GM12878 (cell line): ENCODE measurements around the gene FANCC. TPM values are rescaled to one million over a fixed set of nuclear protein-coding genes. Genes with fewer than 3 reads are reported as not detected.

ENCODE experiments used
- ATAC-seq: fragments of 200-7000 bp; cut with Tn5 transposase; 3 replicates; pipeline ENCODE4 v1.9.1; 2020; ENCODE audit warnings: mild to moderate bottlenecking, moderate library complexity
- BruUV-seq: library from RNA; stranded (reverse); fragments of 400-500 nt; replicated peaks from 2 replicates; lab custom pipeline; 2021; lab: Mats Ljungman, UMichigan
- CTCF ChIA-PET: fragments of 300-600 bp; sonication (Branson Sonifier 250); formaldehyde crosslinking; extraction: SDS; loops from one replicate; lab custom pipeline; 2021; ENCODE audit warnings: inconsistent platforms; lab: Yijun Ruan, JAX
- POLR2A ChIA-PET: fragments of 350-600 bp; formaldehyde crosslinking; extraction: SDS; loops from one replicate; lab custom pipeline; 2021; ENCODE audit warnings: inconsistent platforms; lab: Charles Lee
- RAD21 ChIA-PET: fragments of 300-600 bp; sonication (Branson Sonifier 250); formaldehyde crosslinking; loops from one replicate; lab custom pipeline; 2023; ENCODE audit warnings: antibody characterized with exemption; ENCODE audit not compliant: unreplicated experiment; lab: Charles Lee
- SMC1A ChIA-PET: fragments of 300-600 bp; sonication (Branson Sonifier 250); formaldehyde crosslinking; loops from one replicate; lab custom pipeline; 2023; ENCODE audit not compliant: unreplicated experiment, uncharacterized antibody; lab: Charles Lee
- DNase-seq: peaks from one replicate; pipeline ENCODE4 v3.0.0-alpha.2; 2011; ENCODE audit warnings: low read depth, low spot score
- FAIRE-seq: peaks from 3 replicates; lab custom pipeline; 2011; peaks lifted over from hg19 to GRCh38; lab: Jason Lieb, UNC
- H2AFZ ChIP-seq: 2 replicates; pipeline ENCODE4 v1.6.0; 2011; ENCODE audit warnings: low read depth, low read length, control low read depth; ENCODE audit not compliant: control insufficient read depth
- H3K27ac ChIP-seq: 2 replicates; pipeline ENCODE4 v1.5.1; 2011; ENCODE audit warnings: control low read depth; ENCODE audit not compliant: control insufficient read depth, insufficient read depth
- H3K27me3 ChIP-seq, 2 experiments: replicated peaks in 1 of 2; 2 replicates each; pipeline versions ENCODE4 v1.6.0 to v1.6.1; 2011; ENCODE audit warnings: low read length in 1 of 2; ENCODE audit not compliant: control insufficient read depth in 2 of 2, insufficient read depth in 2 of 2
- H3K36me3 ChIP-seq, 2 experiments: 2 replicates each; pipeline ENCODE4 v1.5.1; 2011; ENCODE audit warnings: low read length in 1 of 2; ENCODE audit not compliant: control insufficient read depth in 2 of 2, insufficient read depth in 2 of 2
- H3K4me1 ChIP-seq: 2 replicates; pipeline ENCODE4 v1.6.1; 2011; ENCODE audit warnings: mild to moderate bottlenecking, low read length, moderate library complexity, mixed read lengths; ENCODE audit not compliant: control insufficient read depth, insufficient read depth
- H3K4me2 ChIP-seq: 2 replicates; pipeline ENCODE4 v1.6.0; 2011; ENCODE audit warnings: control low read depth; ENCODE audit not compliant: control insufficient read depth, insufficient read depth
- H3K4me3 ChIP-seq: fragments of 200-600 bp; sonication (generic); 2 replicates; pipeline ENCODE4 v1.5.1; 2016
- H3K79me2 ChIP-seq: 2 replicates; pipeline ENCODE4 v1.6.0; 2011; ENCODE audit warnings: low read length; ENCODE audit not compliant: control insufficient read depth, insufficient read depth
- H3K9ac ChIP-seq: 2 replicates; pipeline ENCODE4 v1.8.0; 2011; ENCODE audit warnings: low read length, control low read depth, mixed read lengths; ENCODE audit not compliant: control insufficient read depth, insufficient read depth
- H3K9me3 ChIP-seq: replicated peaks from 3 replicates; pipeline ENCODE4 v1.5.1; 2011; ENCODE audit warnings: mild to moderate bottlenecking, low read length; ENCODE audit not compliant: control insufficient read depth, insufficient read depth
- H4K20me1 ChIP-seq: 2 replicates; pipeline ENCODE4 v1.6.0; 2011; ENCODE audit not compliant: control insufficient read depth, insufficient read depth
- CBX3 ChIP-seq: fragments of 200-600 bp; sonication (generic); IDR thresholded peaks from 2 replicates; pipeline ENCODE4 v1.6.1; 2016; ENCODE audit warnings: low read depth, borderline replicate concordance
- CHD4 ChIP-seq: fragments of 200-600 bp; sonication (generic); IDR thresholded peaks from 2 replicates; pipeline ENCODE4 v1.6.1; 2016; ENCODE audit warnings: mild to moderate bottlenecking
- FOXK2 ChIP-seq: fragments of 450-650 bp; IDR thresholded peaks from 2 replicates; pipeline ENCODE4 v1.6.1; 2017; ENCODE audit warnings: mild to moderate bottlenecking, moderate library complexity
- GATAD2B ChIP-seq: fragments of 450-650 bp; conservative IDR thresholded peaks from 2 replicates; pipeline ENCODE4 v1.6.1; 2017; ENCODE audit warnings: low read depth, mild to moderate bottlenecking, moderate library complexity
- LARP7 ChIP-seq: fragments of 450-650 bp; IDR thresholded peaks from 2 replicates; pipeline ENCODE4 v1.6.1; 2017; ENCODE audit warnings: mild to moderate bottlenecking
- NBN ChIP-seq: fragments of 450-650 bp; IDR thresholded peaks from 2 replicates; pipeline ENCODE4 v1.6.1; 2016
- NKRF ChIP-seq: fragments of 450-650 bp; conservative IDR thresholded peaks from 2 replicates; pipeline ENCODE4 v1.6.1; 2017; ENCODE audit warnings: mild to moderate bottlenecking, moderate library complexity
- POLR2AphosphoS5 ChIP-seq: IDR thresholded peaks from 2 replicates; pipeline ENCODE4 v1.6.1; 2011; ENCODE audit warnings: mild to moderate bottlenecking, low read length, inconsistent platforms
- POU2F2 ChIP-seq: IDR thresholded peaks from 3 replicates; pipeline ENCODE4 v1.6.1; 2011; ENCODE audit warnings: low read depth, mild to moderate bottlenecking, low read length, borderline replicate concordance
- SKIL ChIP-seq: fragments of 450-650 bp; IDR thresholded peaks from 2 replicates; pipeline ENCODE4 v1.6.1; 2017; ENCODE audit warnings: mild to moderate bottlenecking, low read depth, inconsistent platforms; ENCODE audit not compliant: poor library complexity, severe bottlenecking
- SP1 ChIP-seq: IDR thresholded peaks from one replicate; pipeline ENCODE4 v1.6.1; 2011; ENCODE audit warnings: low read depth, low read length
- SUZ12 ChIP-seq: fragments of 200-600 bp; sonication (generic); IDR thresholded peaks from one replicate; pipeline ENCODE4 v1.6.1; 2018; ENCODE audit warnings: antibody characterized with exemption, mild to moderate bottlenecking; ENCODE audit not compliant: unreplicated experiment
- TCF3 ChIP-seq: IDR thresholded peaks from 2 replicates; pipeline ENCODE4 v1.6.1; 2012; ENCODE audit warnings: low read depth, mild to moderate bottlenecking, low read length, borderline replicate concordance; ENCODE audit not compliant: insufficient read depth
- USF1 ChIP-seq: IDR thresholded peaks from 2 replicates; pipeline ENCODE4 v1.6.1; 2011; ENCODE audit warnings: borderline replicate concordance, low read depth, mild to moderate bottlenecking, moderate library complexity, mixed read lengths, low read length; ENCODE audit not compliant: insufficient read depth; ENCODE audit errors: extremely low read length
- WGBS: methylation state at CpG from one replicate; pipeline ENCODE4 v1.1.6; 2016; ENCODE audit warnings: low lambda C conversion rate; ENCODE audit not compliant: insufficient replicate concordance, insufficient coverage; ENCODE audit errors: missing lambda C conversion rate; 5-methylcytosine and 5-hydroxymethylcytosine counted together
- in situ Hi-C: fragments of 300-500 bp; cut with MboI; formaldehyde crosslinking; loops from 9 replicates; pipeline ENCODE4 v1.14.3; 2018; ENCODE audit warnings: mixed read lengths
- intact Hi-C: fragments of 100-400 bp; cut with micrococcal nuclease; formaldehyde crosslinking; loops from one replicate; pipeline ENCODE4 v1.14.2; 2022; ENCODE audit not compliant: unreplicated experiment
- polyA plus RNA-seq, 11 experiments: library from polyadenylated mRNA; depleted of rRNA in 4 of 11; unstranded in 6 of 11; stranded (reverse) in 5 of 11; fragments of >200 nt; fragmentation: Nextera tagmentation in 4 of 11; fragmentation: Illumina TruSeq in 1 of 11; extraction: Ambion mirVana in 4 of 11; extraction: Trizol in 1 of 11; gene quantifications; 1 replicate in 1 of 11; 2 replicates in 10 of 11; pipeline versions ENCODE4 v1.2.1 to v1.2.3, GENCODE V29; 2011 to 2016; ENCODE audit warnings: inconsistent platforms in 2 of 11, missing spikeins in 2 of 11, low read depth in 1 of 11
- total RNA-seq, 4 experiments: library from RNA; depleted of rRNA in 3 of 4; stranded (reverse); fragments of >200 nt in 3 of 4; fragmentation: Illumina TruSeq in 1 of 4; extraction: Trizol in 1 of 4; gene quantifications; 2 replicates each; pipeline versions ENCODE4 v1.2.1 to v1.2.3, GENCODE V29; 2013 to 2021

Gene FANCC
- total and polyA plus RNA-seq, 10 of the 15 experiments (the other 5 are each of a cell fraction or from before 2014, with no cell fraction given) = 1.2 to 16.8 (median 10.5) TPM

GRCh38 chr9:95272830-95273229, 44.7 kb downstream of the FANCC start:
- no peaks in the 10 kb centered on the region for H3K36me3 ChIP-seq
- no peak overlapping the region for H3K27ac ChIP-seq
- intact Hi-C loops = no loop called here
- H3K79me2 ChIP-seq = no peaks in the 10 kb centered on the region
- CTCF ChIA-PET = interaction anchor here (0.7 to 1.2 kb wide), 3 partner anchors 8 to 142 kb away, joined by 3 read pairs; no protein-coding TSS in a partner anchor
- H3K9me3 ChIP-seq = no peaks in the 10 kb centered on the region; the same call in 2 of the 3 replicates
- TF ChIP-seq SP1 (no peak), CBX3 (no peak), TCF3 (no peak), NBN (no peak), USF1 (no peak), CHD4 (no peak), NKRF (no peak), FOXK2 (no peak), POLR2AphosphoS5 (no peak), LARP7 (no peak), GATAD2B (no peak), POU2F2 (no peak), SKIL (no peak), SUZ12 (no peak)
- FAIRE-seq (no peak), ATAC-seq (no peak), DNase-seq (no peak)
- no peaks in the 10 kb centered on the region for H4K20me1 ChIP-seq
- H3K4me1 ChIP-seq = peaks cover 2% of the 10 kb centered on the region
- RAD21 ChIA-PET = interaction anchor here (1.0 kb wide), 1 partner anchor 9 kb away, joined by 3 read pairs; no protein-coding TSS in a partner anchor
- H2AFZ ChIP-seq = no peak overlapping the region
- no TSS peak for BruUV-seq
- SMC1A ChIA-PET = interaction anchor here (1.2 to 1.8 kb wide), 3 partner anchors 9 to 142 kb away, joined by 3 to 5 read pairs (median 3); no protein-coding TSS in a partner anchor
- no peaks in the 10 kb centered on the region for H3K27me3 ChIP-seq
- H3K4me3 ChIP-seq = no peak overlapping the region
- WGBS = 96% methylated on average over 8 of the region's 8 CpGs
- no peak overlapping the region for H3K9ac ChIP-seq
- POLR2A ChIA-PET = no interaction called here
- in situ Hi-C loops = no loop called here
- H3K4me2 ChIP-seq = no peak overlapping the region
